ENCODE data around the gene SDCBP2. TPM values are rescaled to one million over a fixed set of nuclear protein-coding genes. Genes with fewer than 3 reads are reported as not detected.
A peak's percentile ranks its signal among the peaks of the same experiment; 100 is the strongest.

SDCBP2 gene
- total and polyA plus RNA-seq, 2 of the 13 experiments (the other 11 are each of a cell fraction or from before 2014, with no cell fraction given), result 1.2 to 2.4 TPM

DNA sequence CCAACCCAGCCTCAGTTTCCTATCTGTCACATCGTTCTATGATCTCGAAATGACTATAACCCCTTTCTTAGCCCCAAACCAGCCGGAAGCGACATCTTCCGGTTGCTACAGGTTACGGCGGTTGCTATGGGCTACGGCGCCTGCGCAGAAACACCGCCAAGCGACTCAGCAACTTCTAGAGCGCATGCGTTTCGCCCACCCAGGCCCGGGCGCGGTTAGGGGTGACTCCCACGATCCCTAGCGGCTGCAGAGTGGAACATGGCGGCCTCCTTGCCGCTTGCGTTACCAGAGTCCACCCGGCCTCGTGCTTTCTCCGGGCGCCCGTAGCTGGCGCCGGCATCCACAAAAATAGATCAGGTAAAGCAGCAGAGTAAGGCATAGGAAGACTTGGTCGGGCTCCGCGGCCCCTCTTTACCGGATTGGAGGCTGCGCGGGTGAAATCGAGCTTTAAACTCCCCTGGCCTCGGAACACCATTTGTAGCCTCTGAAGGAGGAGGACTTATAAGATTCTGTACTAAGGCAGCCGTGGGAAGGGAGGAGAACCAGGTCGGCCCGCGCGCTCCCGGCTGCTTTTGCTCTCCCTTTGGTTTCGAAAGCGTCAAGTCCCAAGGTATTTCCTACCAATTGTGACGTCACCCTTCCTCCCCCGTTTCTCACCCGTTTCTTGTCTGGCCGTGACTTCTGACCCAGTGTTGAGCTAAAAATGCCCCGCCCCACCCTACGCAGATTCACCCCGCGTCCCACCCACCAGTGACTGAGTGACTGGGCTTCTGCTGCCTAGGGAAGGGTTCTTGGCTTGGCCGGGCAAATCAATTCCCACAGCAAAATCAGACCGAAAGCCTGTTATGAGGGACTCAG, 3.5 kb downstream of the SDCBP2 start (continued):
- TF ChIP-seq HIVEP1 (CRISPR knock-in tag; IDR thresholded peaks at IDR 0.05) (no peak), REXO4 (CRISPR knock-in tag; IDR thresholded peaks at IDR 0.05; ENCODE audit: borderline replicate concordance) (no peak), ZNF570 (CRISPR knock-in tag; IDR thresholded peaks at IDR 0.05; ENCODE audit: borderline replicate concordance) (no peak), RNF2 (conservative IDR thresholded peaks at IDR 0.05; ENCODE audit: low read depth) (peak; percentile 70), ZNF773 (CRISPR knock-in tag; IDR thresholded peaks at IDR 0.05; ENCODE audit: borderline replicate concordance) (peak; percentile 43; the same call in 1 of the 2 replicates), TAF15 (IDR thresholded peaks at IDR 0.05; ENCODE audit: low read depth, low read length, poor library complexity, severe bottlenecking) (peak; percentile 75), NRL (CRISPR knock-in tag; IDR thresholded peaks at IDR 0.05; ENCODE audit: borderline replicate concordance) (peak; percentile 88), ZNF720 (CRISPR knock-in tag; IDR thresholded peaks at IDR 0.05) (peak; percentile 84; the same call in 1 of the 2 replicates), TARDBP (CRISPR knock-in tag; IDR thresholded peaks at IDR 0.05) (no peak), KLF16 (CRISPR knock-in tag; IDR thresholded peaks at IDR 0.05) (peak in 1 of 2 experiments; percentile 94; a peak in 2 of 4 replicates), NR1H2 (CRISPR knock-in tag; IDR thresholded peaks at IDR 0.05; ENCODE audit: borderline replicate concordance, low read depth) (no peak), ZNF674 (CRISPR knock-in tag; IDR thresholded peaks at IDR 0.05; ENCODE audit: low read depth) (peak; percentile 88), GABPB1 (CRISPR knock-in tag; IDR thresholded peaks at IDR 0.05) (peak; percentile 89), ZNF768 (CRISPR knock-in tag; IDR thresholded peaks at IDR 0.05) (peak; percentile 85), HMG20B (CRISPR knock-in tag; conservative IDR thresholded peaks at IDR 0.05) (peak; percentile 74), ZSCAN9 (CRISPR knock-in tag; IDR thresholded peaks at IDR 0.05; ENCODE audit: borderline replicate concordance) (peak; percentile 93; the same call in 1 of the 2 replicates), U2AF2 (IDR thresholded peaks at IDR 0.05; ENCODE audit: low read depth, low read length) (peak; percentile 100), KDM5B (CRISPR knock-in tag; IDR thresholded peaks at IDR 0.05; ENCODE audit: borderline replicate concordance) (peak; percentile 92)
- TF ChIP-seq, protein P1, sequence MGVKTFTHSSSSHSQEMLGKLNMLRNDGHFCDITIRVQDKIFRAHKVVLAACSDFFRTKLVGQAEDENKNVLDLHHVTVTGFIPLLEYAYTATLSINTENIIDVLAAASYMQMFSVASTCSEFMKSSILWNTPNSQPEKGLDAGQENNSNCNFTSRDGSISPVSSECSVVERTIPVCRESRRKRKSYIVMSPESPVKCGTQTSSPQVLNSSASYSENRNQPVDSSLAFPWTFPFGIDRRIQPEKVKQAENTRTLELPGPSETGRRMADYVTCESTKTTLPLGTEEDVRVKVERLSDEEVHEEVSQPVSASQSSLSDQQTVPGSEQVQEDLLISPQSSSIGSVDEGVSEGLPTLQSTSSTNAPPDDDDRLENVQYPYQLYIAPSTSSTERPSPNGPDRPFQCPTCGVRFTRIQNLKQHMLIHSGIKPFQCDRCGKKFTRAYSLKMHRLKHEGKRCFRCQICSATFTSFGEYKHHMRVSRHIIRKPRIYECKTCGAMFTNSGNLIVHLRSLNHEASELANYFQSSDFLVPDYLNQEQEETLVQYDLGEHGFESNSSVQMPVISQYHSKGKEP (CRISPR knock-in tag; IDR thresholded peaks at IDR 0.05), result no peak; the same call in 1 of the 2 replicates
- TF ChIP-seq, protein P2, sequence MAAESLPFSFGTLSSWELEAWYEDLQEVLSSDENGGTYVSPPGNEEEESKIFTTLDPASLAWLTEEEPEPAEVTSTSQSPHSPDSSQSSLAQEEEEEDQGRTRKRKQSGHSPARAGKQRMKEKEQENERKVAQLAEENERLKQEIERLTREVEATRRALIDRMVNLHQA (CRISPR knock-in tag; IDR thresholded peaks at IDR 0.05), result no peak
- TF ChIP-seq, protein P3, sequence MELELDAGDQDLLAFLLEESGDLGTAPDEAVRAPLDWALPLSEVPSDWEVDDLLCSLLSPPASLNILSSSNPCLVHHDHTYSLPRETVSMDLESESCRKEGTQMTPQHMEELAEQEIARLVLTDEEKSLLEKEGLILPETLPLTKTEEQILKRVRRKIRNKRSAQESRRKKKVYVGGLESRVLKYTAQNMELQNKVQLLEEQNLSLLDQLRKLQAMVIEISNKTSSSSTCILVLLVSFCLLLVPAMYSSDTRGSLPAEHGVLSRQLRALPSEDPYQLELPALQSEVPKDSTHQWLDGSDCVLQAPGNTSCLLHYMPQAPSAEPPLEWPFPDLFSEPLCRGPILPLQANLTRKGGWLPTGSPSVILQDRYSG (CRISPR knock-in tag; IDR thresholded peaks at IDR 0.05), result peak; percentile 76; the same call in 1 of the 2 replicates
- TF ChIP-seq, protein P4, sequence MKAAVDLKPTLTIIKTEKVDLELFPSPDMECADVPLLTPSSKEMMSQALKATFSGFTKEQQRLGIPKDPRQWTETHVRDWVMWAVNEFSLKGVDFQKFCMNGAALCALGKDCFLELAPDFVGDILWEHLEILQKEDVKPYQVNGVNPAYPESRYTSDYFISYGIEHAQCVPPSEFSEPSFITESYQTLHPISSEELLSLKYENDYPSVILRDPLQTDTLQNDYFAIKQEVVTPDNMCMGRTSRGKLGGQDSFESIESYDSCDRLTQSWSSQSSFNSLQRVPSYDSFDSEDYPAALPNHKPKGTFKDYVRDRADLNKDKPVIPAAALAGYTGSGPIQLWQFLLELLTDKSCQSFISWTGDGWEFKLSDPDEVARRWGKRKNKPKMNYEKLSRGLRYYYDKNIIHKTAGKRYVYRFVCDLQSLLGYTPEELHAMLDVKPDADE (CRISPR knock-in tag; IDR thresholded peaks at IDR 0.05), result no peak
- TF ChIP-seq, protein P5, sequence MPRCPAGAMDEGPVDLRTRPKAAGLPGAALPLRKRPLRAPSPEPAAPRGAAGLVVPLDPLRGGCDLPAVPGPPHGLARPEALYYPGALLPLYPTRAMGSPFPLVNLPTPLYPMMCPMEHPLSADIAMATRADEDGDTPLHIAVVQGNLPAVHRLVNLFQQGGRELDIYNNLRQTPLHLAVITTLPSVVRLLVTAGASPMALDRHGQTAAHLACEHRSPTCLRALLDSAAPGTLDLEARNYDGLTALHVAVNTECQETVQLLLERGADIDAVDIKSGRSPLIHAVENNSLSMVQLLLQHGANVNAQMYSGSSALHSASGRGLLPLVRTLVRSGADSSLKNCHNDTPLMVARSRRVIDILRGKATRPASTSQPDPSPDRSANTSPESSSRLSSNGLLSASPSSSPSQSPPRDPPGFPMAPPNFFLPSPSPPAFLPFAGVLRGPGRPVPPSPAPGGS (CRISPR knock-in tag; IDR thresholded peaks at IDR 0.05), result peak; percentile 95
